Neuronal stem cell (in vitro differentiated cells): ENCODE results near the gene CACNB3. TPM values are rescaled to one million over a fixed set of nuclear protein-coding genes. Genes with fewer than 3 reads are reported as not detected.

Experiments used
- DNase-seq: peaks from one replicate; pipeline ENCODE4 v3.0.0-alpha.2; 2013; ENCODE audit warnings: low spot score
- H2AFZ ChIP-seq: one replicate; pipeline ENCODE4 v1.6.1; 2013; ENCODE audit warnings: mild to moderate bottlenecking, low read length, inconsistent platforms
- H2AK5ac ChIP-seq: 2 replicates; pipeline ENCODE4 v1.6.1; 2013; ENCODE audit warnings: low read depth, mild to moderate bottlenecking, inconsistent platforms, low read length, moderate library complexity, mixed read lengths
- H2BK120ac ChIP-seq: 2 replicates; pipeline ENCODE4 v1.6.1; 2013; ENCODE audit warnings: low read depth, mild to moderate bottlenecking, inconsistent platforms, low read length, moderate library complexity, mixed read lengths
- H2BK12ac ChIP-seq: one replicate; pipeline ENCODE4 v1.6.1; 2013; ENCODE audit warnings: low read length, inconsistent platforms
- H2BK15ac ChIP-seq: 2 replicates; pipeline ENCODE4 v1.6.1; 2013; ENCODE audit warnings: mild to moderate bottlenecking, low read length, inconsistent platforms, mixed read lengths
- H2BK5ac ChIP-seq: one replicate; pipeline ENCODE4 v1.6.1; 2013; ENCODE audit warnings: inconsistent platforms, mild to moderate bottlenecking, low read length, moderate library complexity
- H3K14ac ChIP-seq: one replicate; pipeline ENCODE4 v1.6.1; 2013; ENCODE audit warnings: low read length, inconsistent platforms
- H3K18ac ChIP-seq: 2 replicates; pipeline ENCODE4 v1.6.1; 2013; ENCODE audit warnings: low read length, inconsistent platforms
- H3K23ac ChIP-seq: 2 replicates; pipeline ENCODE4 v1.6.1; 2013; ENCODE audit warnings: low read depth, mild to moderate bottlenecking, mixed read lengths, low read length, inconsistent platforms; ENCODE audit not compliant: poor library complexity
- H3K27ac ChIP-seq: replicated peaks from 3 replicates; pipeline ENCODE4 v1.5.1; 2013; ENCODE audit warnings: low read length, inconsistent platforms
- H3K27me3 ChIP-seq, 3 experiments: 2 replicates each; pipeline ENCODE4 v1.6.1; 2013; ENCODE audit warnings: low read length in 3 of 3, mild to moderate bottlenecking in 2 of 3, inconsistent platforms in 1 of 3, low read depth in 1 of 3, mixed read lengths in 1 of 3, moderate library complexity in 1 of 3; ENCODE audit not compliant: control insufficient read depth in 3 of 3, insufficient read depth in 3 of 3
- H3K36me3 ChIP-seq, 2 donors: replicated peaks in 1 of 2; 2 replicates each; pipeline ENCODE4 v1.6.1; 2013; ENCODE audit warnings: low read length in 2 of 2; ENCODE audit not compliant: control insufficient read depth in 2 of 2, insufficient read depth in 2 of 2
- H3K4ac ChIP-seq: 2 replicates; pipeline ENCODE4 v1.6.1; 2013; ENCODE audit warnings: inconsistent platforms, mild to moderate bottlenecking, low read length, moderate library complexity
- H3K4me1 ChIP-seq, 2 donors: 1 replicate in 1 of 2; 2 replicates in 1 of 2; pipeline ENCODE4 v1.6.1; 2013; ENCODE audit warnings: low read length in 2 of 2, low read depth in 1 of 2; ENCODE audit not compliant: control insufficient read depth in 2 of 2, insufficient read depth in 1 of 2
- H3K4me2 ChIP-seq: one replicate; pipeline ENCODE4 v1.6.1; 2013; ENCODE audit warnings: mild to moderate bottlenecking, low read length, inconsistent platforms; ENCODE audit not compliant: insufficient read depth, poor library complexity, severe bottlenecking
- H3K4me3 ChIP-seq, 2 donors: 2 replicates each; pipeline ENCODE4 v1.5.1; 2013; ENCODE audit warnings: low read length in 2 of 2, mild to moderate bottlenecking in 2 of 2, inconsistent platforms in 1 of 2, moderate library complexity in 1 of 2
- H3K79me1 ChIP-seq: one replicate; pipeline ENCODE4 v1.6.1; 2013; ENCODE audit warnings: low read depth, mild to moderate bottlenecking, inconsistent platforms, low read length, moderate library complexity
- H3K9ac ChIP-seq: one replicate; pipeline ENCODE4 v1.6.1; 2013; ENCODE audit warnings: mild to moderate bottlenecking, low read depth, low read length, inconsistent platforms; ENCODE audit not compliant: poor library complexity
- H3K9me3 ChIP-seq, 2 donors: replicated peaks in 1 of 2; 2 replicates each; pipeline versions ENCODE3 to v1.6.1; 2013; ENCODE audit warnings: low read length in 2 of 2, mild to moderate bottlenecking in 2 of 2, inconsistent platforms in 1 of 2, low read depth in 1 of 2, mixed read lengths in 1 of 2, moderate library complexity in 1 of 2; ENCODE audit not compliant: control insufficient read depth in 2 of 2, insufficient read depth in 1 of 2
- H4K8ac ChIP-seq: one replicate; pipeline ENCODE4 v1.6.1; 2013; ENCODE audit warnings: low read depth, mild to moderate bottlenecking, inconsistent platforms, low read length, moderate library complexity
- H4K91ac ChIP-seq: one replicate; pipeline ENCODE4 v1.6.1; 2013; ENCODE audit warnings: low read length, low read depth, mild to moderate bottlenecking, inconsistent platforms; ENCODE audit not compliant: poor library complexity
- WGBS, 2 donors: extraction: QIAGEN DNeasy Blood & Tissue Kit; methylation state at CpG; one replicate each; pipeline ENCODE4 v1.1.7; 2013; ENCODE audit warnings: missing lambda C conversion rate in 2 of 2, mixed read lengths in 1 of 2; ENCODE audit not compliant: insufficient read length in 2 of 2, insufficient replicate concordance in 1 of 2; ENCODE audit errors: extremely low coverage in 2 of 2; 5-methylcytosine and 5-hydroxymethylcytosine counted together
- polyA plus RNA-seq, 2 experiments: library from polyadenylated mRNA; stranded (reverse); fragments of 200-250 nt; gene quantifications; one replicate each; pipeline ENCODE4 v1.2.3, GENCODE V29; 2013

CACNB3 gene
- polyA plus RNA-seq (2013, experiment 1 of 2): 37.0 TPM
- 35.1 TPM for polyA plus RNA-seq (2013, experiment 2 of 2)

- peak within 1 kb of the TSS; percentile 69 for H4K91ac ChIP-seq
- H2BK15ac ChIP-seq: peak within 1 kb of the TSS; percentile 19
- H2BK120ac ChIP-seq: peak within 1 kb of the TSS; percentile 0
- peaks cover 2% of the 10 kb centered on the region for H3K79me1 ChIP-seq
- H3K4me3 ChIP-seq: peak within 1 kb of the TSS; percentile 65 to 85
- peak within 1 kb of the TSS; percentile 96 for H3K23ac ChIP-seq
- H2BK5ac ChIP-seq: peak within 1 kb of the TSS; percentile 94
- H2BK12ac ChIP-seq: peak within 1 kb of the TSS; percentile 77
- no CpG with 5 or more reads among the region's 79 CpGs for WGBS, 2 donors
- no peak within 1 kb of the TSS for H4K8ac ChIP-seq
- peak within 1 kb of the TSS; percentile 96 for H3K4ac ChIP-seq
- H3K4me1 ChIP-seq: peaks cover 27 to 37% of the 10 kb centered on the region in 2 donors
- no peaks in the 10 kb centered on the region for H3K9me3 ChIP-seq
- H3K14ac ChIP-seq: peak within 1 kb of the TSS; percentile 25
- peak within 1 kb of the TSS; percentile 93 for H3K9ac ChIP-seq
- H3K36me3 ChIP-seq: peaks cover 0 to 14% of the 10 kb centered on the region in 2 donors
- peak within 1 kb of the TSS; percentile 99 for H3K18ac ChIP-seq
- H2AFZ ChIP-seq: peak within 1 kb of the TSS; percentile 97
- peak; percentile 71 for DNase-seq
- H3K27ac ChIP-seq: peak within 1 kb of the TSS; percentile 32
- H3K27me3 ChIP-seq: peaks cover 0 to 12% (median 0%) of the 10 kb centered on the region in 3 experiments
- H3K4me2 ChIP-seq: peak within 1 kb of the TSS; percentile 84
- peak within 1 kb of the TSS; percentile 100 for H2AK5ac ChIP-seq
Observed at GRCh38 chr12:48817873-48818830, at the start of gene CACNB3. Gene CACNB3 (plus strand): TSS chr12:48818496. CDS start chr12:48818930, 434 bp downstream.

GRCh38 chr12:48768736-48769135 is 49.6 kb upstream of the CACNB3 start:
- WGBS, 2 donors: no CpG with 5 or more reads among the region's 9 CpGs
- Histone ChIP-seq H2BK120ac (no peak overlapping the region), H3K4me3 (no peak overlapping the region), H2AFZ (no peak overlapping the region), H3K27ac (no peak overlapping the region), H4K8ac (no peak overlapping the region), H3K79me1 (peaks cover 3% of the 10 kb centered on the region), H2BK12ac (no peak overlapping the region), H3K23ac (no peak overlapping the region), H2BK15ac (no peak overlapping the region), H3K27me3 (no peaks in the 10 kb centered on the region), H3K14ac (no peak overlapping the region), H3K4me2 (no peak overlapping the region), H3K4me1 (peaks cover 0 to 9% of the 10 kb centered on the region in 2 donors), H3K9ac (no peak overlapping the region), H2AK5ac (no peak overlapping the region), H2BK5ac (no peak overlapping the region), H3K4ac (no peak overlapping the region), H3K18ac (peak overlapping the region; percentile 5), H3K9me3 (no peaks in the 10 kb centered on the region), H3K36me3 (peaks cover 63 to 83% of the 10 kb centered on the region in 2 donors), H4K91ac (no peak overlapping the region)
- DNase-seq: no peak

- no peak overlapping the region for H3K18ac ChIP-seq
- no peak overlapping the region for H3K4me3 ChIP-seq
- H3K9ac ChIP-seq: no peak overlapping the region
- DNase-seq: no peak
- H3K9me3 ChIP-seq: peaks cover 0 to 2% of the 10 kb centered on the region in 2 donors
- H3K27me3 ChIP-seq: no peaks in the 10 kb centered on the region
- no peak overlapping the region for H4K8ac ChIP-seq
- no peak overlapping the region for H2AK5ac ChIP-seq
- H3K79me1 ChIP-seq: peaks cover 4% of the 10 kb centered on the region
- H2BK5ac ChIP-seq: no peak overlapping the region
- no peak overlapping the region for H4K91ac ChIP-seq
- H3K4ac ChIP-seq: no peak overlapping the region
- H2BK120ac ChIP-seq: no peak overlapping the region
- peaks cover 72 to 92% of the 10 kb centered on the region in 2 donors for H3K36me3 ChIP-seq
- no CpG with 5 or more reads among the region's 10 CpGs for WGBS, 2 donors
- H2BK15ac ChIP-seq: no peak overlapping the region
- H3K4me2 ChIP-seq: no peak overlapping the region
- H3K23ac ChIP-seq: peak overlapping the region; percentile 48
- H3K27ac ChIP-seq: no peak overlapping the region
- H2AFZ ChIP-seq: no peak overlapping the region
- H2BK12ac ChIP-seq: no peak overlapping the region
- no peak overlapping the region for H3K14ac ChIP-seq
- H3K4me1 ChIP-seq: peaks cover 0 to 9% of the 10 kb centered on the region in 2 donors
Observed at GRCh38 chr12:48770756-48771155, 47.5 kb upstream of the CACNB3 start.

- Histone ChIP-seq H2AK5ac (no peak overlapping the region), H2BK120ac (no peak overlapping the region), H2AFZ (no peak overlapping the region), H3K79me1 (peaks cover 4% of the 10 kb centered on the region), H2BK5ac (no peak overlapping the region), H3K18ac (no peak overlapping the region), H3K4me2 (no peak overlapping the region), H3K4me1 (peaks cover 0 to 9% of the 10 kb centered on the region in 2 donors), H4K91ac (no peak overlapping the region), H3K9me3 (peaks cover 0 to 2% of the 10 kb centered on the region in 2 donors), H4K8ac (no peak overlapping the region), H3K14ac (no peak overlapping the region), H3K4ac (no peak overlapping the region), H3K23ac (peak overlapping the region; percentile 27), H2BK12ac (no peak overlapping the region), H3K9ac (no peak overlapping the region), H2BK15ac (no peak overlapping the region), H3K36me3 (peaks cover 72 to 93% of the 10 kb centered on the region in 2 donors), H3K27ac (no peak overlapping the region), H3K4me3 (no peak overlapping the region), H3K27me3 (no peaks in the 10 kb centered on the region)
- no CpG with 5 or more reads among the region's 13 CpGs for WGBS, 2 donors
- no peak for DNase-seq
Observed at GRCh38 chr12:48771588-48772112, 46.6 kb upstream of the CACNB3 start.
